ENCODE data around the gene PLXNA3. TPM values are rescaled to one million over a fixed set of nuclear protein-coding genes. Genes with fewer than 3 reads are reported as not detected.

The PLXNA3 gene
- total RNA-seq, 1 donor: 26.8 TPM

DNA sequence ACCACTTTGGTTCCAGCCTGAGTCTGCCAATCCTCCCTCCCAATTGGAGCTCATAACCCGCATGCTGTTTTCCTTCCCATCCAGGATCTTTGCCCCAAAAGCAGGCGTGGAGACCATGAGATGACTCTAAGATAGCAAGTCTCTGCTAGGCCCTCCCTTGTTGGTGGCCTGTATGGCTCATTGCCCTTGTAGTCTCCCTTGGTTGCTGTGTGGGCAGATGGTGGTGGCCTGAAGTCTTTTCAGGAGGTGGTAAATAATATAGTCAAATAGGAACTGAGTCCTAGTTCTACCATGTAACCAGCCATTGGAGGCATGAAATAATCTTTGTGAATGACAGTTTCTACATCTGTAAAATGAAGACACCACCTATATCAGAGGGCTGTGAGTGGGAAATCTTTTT is 28.4 kb upstream of the PLXNA3 start:
- H3K4me3 ChIP-seq (ENCODE audit: low read depth, low read length): peak overlapping the region; percentile 73
- no peak for DNase-seq (ENCODE audit: low read depth)
- TF ChIP-seq, protein P1, sequence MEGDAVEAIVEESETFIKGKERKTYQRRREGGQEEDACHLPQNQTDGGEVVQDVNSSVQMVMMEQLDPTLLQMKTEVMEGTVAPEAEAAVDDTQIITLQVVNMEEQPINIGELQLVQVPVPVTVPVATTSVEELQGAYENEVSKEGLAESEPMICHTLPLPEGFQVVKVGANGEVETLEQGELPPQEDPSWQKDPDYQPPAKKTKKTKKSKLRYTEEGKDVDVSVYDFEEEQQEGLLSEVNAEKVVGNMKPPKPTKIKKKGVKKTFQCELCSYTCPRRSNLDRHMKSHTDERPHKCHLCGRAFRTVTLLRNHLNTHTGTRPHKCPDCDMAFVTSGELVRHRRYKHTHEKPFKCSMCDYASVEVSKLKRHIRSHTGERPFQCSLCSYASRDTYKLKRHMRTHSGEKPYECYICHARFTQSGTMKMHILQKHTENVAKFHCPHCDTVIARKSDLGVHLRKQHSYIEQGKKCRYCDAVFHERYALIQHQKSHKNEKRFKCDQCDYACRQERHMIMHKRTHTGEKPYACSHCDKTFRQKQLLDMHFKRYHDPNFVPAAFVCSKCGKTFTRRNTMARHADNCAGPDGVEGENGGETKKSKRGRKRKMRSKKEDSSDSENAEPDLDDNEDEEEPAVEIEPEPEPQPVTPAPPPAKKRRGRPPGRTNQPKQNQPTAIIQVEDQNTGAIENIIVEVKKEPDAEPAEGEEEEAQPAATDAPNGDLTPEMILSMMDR (IDR thresholded peaks at IDR 0.05; ENCODE audit: insufficient read depth, low read depth, low read length): no peak

DNA sequence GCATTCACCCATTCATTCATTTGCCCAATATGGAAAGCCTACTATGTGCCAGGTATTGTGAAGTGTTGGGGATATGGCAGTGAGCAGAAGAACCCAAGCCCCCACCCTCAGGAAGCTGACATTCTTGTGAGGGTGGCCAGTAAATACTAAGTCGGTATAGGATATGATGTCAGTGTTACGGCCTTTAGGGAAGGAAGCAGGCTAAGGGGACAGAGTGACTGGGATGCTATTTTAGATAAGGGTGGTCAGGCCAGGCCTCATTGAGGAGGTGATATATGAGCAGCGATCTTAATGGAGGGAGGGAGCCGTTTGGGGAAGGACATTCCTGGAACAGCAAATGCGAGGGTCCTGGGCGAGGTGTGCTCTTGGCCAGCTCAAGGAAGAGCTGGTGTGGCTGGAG is 27.6 kb upstream of the PLXNA3 start:
- DNase-seq (ENCODE audit: low read depth): no peak
- no peak overlapping the region for H3K4me3 ChIP-seq (ENCODE audit: low read depth, low read length)
- TF ChIP-seq, protein P1 (IDR thresholded peaks at IDR 0.05; ENCODE audit: insufficient read depth, low read depth, low read length): no peak

DNA sequence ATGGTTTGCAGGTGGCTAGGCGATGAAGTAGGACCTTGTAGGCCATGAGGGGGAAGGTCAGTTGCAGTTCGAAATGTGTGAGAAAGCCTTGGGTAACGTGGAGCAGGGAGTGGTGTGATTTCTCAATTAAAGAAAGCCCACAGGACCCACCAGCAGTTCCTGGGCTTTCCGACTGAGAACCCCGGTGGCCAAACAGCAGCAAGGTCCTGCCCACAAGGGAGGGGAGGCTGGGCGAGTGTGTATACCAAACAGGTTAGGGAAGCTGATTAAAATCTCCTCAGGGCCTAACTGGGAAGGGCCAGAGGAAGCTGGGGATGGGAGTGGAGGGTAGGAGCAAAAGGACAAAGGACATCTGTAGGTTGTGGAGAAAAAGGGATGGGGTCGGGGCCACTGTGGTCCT is 27.2 kb upstream of the PLXNA3 start:
- H3K4me3 ChIP-seq (ENCODE audit: low read depth, low read length): no peak overlapping the region
- DNase-seq (ENCODE audit: low read depth): no peak
- TF ChIP-seq, protein P1 (IDR thresholded peaks at IDR 0.05; ENCODE audit: insufficient read depth, low read depth, low read length): no peak

DNA sequence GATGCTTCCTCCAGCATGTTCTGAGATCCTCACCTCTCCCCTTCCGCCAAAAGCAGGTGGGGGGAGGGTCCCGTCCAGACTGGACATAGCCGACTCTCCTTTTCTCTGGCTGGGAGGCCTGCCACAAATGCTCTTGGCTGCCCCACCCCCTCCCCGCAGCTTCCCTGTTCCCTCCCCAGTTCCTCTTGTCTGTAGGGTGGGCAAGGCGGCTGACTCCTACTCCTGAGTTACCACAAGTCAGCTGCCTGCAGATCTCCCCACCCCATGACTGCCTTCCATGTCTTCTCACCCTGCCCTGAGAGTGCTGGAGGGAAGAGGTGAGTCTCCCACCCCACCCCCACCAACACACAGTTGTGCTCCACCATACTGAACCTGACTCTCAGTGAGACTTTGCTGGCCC is 26.7 kb upstream of the PLXNA3 start:
- DNase-seq (ENCODE audit: low read depth): no peak
- TF ChIP-seq, protein P1 (IDR thresholded peaks at IDR 0.05; ENCODE audit: insufficient read depth, low read depth, low read length): no peak
- H3K4me3 ChIP-seq (ENCODE audit: low read depth, low read length): no peak overlapping the region

DNA sequence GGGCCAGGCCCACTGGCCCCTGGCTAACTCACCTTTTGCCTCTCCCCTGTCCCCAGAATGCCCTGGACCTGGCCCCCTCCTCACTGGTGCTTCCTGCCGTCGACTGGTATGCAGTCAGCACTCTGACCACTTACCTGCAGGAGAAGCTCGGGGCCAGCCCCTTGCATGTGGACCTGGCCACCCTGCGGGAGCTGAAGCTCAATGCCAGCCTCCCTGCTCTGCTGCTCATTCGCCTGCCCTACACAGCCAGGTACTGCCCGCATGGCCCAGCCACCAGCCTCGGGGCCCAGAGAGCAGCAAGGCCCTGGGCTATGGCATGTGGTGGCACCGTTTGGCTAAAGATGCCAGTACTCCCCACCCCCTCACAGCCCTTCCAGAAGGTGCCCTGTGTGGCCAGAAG is 25.9 kb upstream of the PLXNA3 start:
- H3K4me3 ChIP-seq (ENCODE audit: low read depth, low read length): no peak overlapping the region
- no peak for DNase-seq (ENCODE audit: low read depth)
- TF ChIP-seq, protein P1 (IDR thresholded peaks at IDR 0.05; ENCODE audit: insufficient read depth, low read depth, low read length): no peak

DNA sequence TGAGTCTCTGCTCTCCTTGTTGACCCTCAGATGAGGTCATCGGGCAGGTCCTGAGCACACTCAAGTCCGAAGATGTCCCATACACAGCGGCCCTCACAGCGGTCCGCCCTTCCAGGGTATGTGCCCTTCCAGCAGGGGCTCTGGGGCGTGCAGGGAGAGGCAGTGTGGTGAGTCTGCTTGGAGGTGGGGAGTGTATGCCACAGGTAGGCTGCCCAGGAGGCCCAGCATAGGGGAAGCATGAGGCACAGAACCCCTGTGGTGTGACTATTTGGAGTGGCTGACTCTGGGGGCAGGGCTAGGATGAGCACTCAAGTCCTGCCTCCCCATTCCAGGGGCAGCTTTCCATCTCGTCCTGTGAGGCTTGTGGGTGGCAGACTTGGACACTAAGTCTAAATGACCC is 24.5 kb upstream of the PLXNA3 start:
- DNase-seq (ENCODE audit: low read depth): no peak
- TF ChIP-seq, protein P1 (IDR thresholded peaks at IDR 0.05; ENCODE audit: insufficient read depth, low read depth, low read length): no peak
- H3K4me3 ChIP-seq (ENCODE audit: low read depth, low read length): no peak overlapping the region

DNA sequence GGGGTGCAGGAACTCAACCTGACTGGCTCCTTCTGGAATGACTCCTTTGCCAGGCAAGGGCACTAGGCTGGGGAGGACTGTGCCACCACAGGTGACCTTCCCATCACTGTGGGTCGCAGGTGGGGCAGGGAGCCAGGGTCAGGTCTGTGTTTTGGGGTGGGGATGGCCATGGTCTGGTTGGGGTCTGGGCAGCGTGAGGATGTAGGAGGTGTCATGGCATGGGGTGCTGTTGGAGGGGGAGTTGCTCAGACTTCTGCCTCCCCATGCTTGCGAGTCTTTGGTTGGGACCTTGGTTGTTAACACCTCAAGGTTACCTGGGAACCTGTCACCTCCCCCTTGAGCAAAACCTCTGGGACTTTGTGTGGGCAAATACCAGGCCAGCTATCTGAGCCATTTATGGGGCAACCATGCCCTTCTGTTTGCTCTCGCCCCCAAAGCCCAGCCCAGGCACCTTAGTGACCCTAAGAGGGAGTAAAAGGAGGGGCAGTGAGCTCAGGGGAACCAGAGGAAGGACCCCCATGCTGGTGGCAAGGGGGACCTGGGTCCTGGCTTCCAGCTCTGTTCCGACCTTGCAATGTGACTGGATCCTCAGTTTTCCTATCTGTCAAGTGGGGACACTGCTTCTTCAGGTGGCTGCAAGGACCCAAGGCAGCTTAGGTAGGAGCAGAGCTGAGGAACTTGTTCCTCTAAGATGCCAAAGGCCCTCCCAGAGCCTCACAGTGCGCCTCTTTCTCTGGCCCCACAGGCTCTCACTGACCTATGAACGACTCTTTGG is 23.5 kb upstream of the PLXNA3 start:
- TF ChIP-seq, protein P1 (IDR thresholded peaks at IDR 0.05; ENCODE audit: insufficient read depth, low read depth, low read length): no peak
- H3K4me3 ChIP-seq (ENCODE audit: low read depth, low read length): no peak overlapping the region
- no peak for DNase-seq (ENCODE audit: low read depth)

Data from fibroblast of villous mesenchyme (primary cell).